ENCODE measurements around the gene TMEM88. TPM values are rescaled to one million over a fixed set of nuclear protein-coding genes. Genes with fewer than 3 reads are reported as not detected.

TMEM88 gene
- total and polyA plus RNA-seq, 2 of the 8 experiments (the other 6 are each of a cell fraction or from before 2014, with no cell fraction given): 0.69 to 8.8 TPM

GRCh38 chr17:7824021-7824924, 30.6 kb upstream of the TMEM88 start:
- Histone ChIP-seq H2BK5ac (ENCODE audit: low read depth, low read length) (0 out of 2 replicates have a peak overlapping the region, but pooled peaks have one; percentile 16), H3K79me1 (ENCODE audit: low read depth, low read length) (no peaks in the 10 kb centered on the region), H2BK120ac (replicated peaks; ENCODE audit: low read depth, low read length) (no peak overlapping the region), H3K4ac (replicated peaks; ENCODE audit: insufficient read length, low read depth, low read length) (no peak overlapping the region), H3K9ac (replicated peaks in 1 of 4; ENCODE audit: extremely low read depth in 1 of 4, low read depth in 3 of 4, low read length in 3 of 4) (no peak overlapping the region), H2AK5ac (ENCODE audit: low read depth, low read length) (peak overlapping the region; percentile 71; the same call in 1 of the 2 replicates), H3K23me2 (ENCODE audit: low read depth, low read length) (no peaks in the 10 kb centered on the region), H3K9me3 (ENCODE audit: insufficient read depth in 2 of 2, low read depth in 1 of 2, low read length in 1 of 2) (no peaks in the 10 kb centered on the region), H3K14ac (ENCODE audit: insufficient read length) (no peak overlapping the region), H3K56ac (replicated peaks; ENCODE audit: insufficient read length, low read depth, low read length) (no peak overlapping the region), H2BK15ac (ENCODE audit: low read length) (peak overlapping the region; percentile 61; the same call in 1 of the 2 replicates), H2BK20ac (ENCODE audit: low read length) (0 out of 2 replicates have a peak overlapping the region, but pooled peaks have one; percentile 93), H3K23ac (ENCODE audit: insufficient read length) (no peak overlapping the region), H3K4me1 (replicated peaks in 1 of 4; ENCODE audit: control insufficient read depth in 3 of 4, insufficient read depth in 4 of 4, low read length in 3 of 4) (peaks cover 0 to 7% (median 5%) of the 10 kb centered on the region in 4 experiments; a peak in 5 of 7 replicates), H3K27me3 (replicated peaks in 1 of 4; ENCODE audit: control insufficient read depth in 3 of 4, extremely low read depth in 1 of 4, insufficient read depth in 3 of 4, low read length in 3 of 4) (peaks cover 0 to 15% (median 10%) of the 10 kb centered on the region in 4 experiments; a peak in 6 of 7 replicates), H4K5ac (ENCODE audit: insufficient read length, low read depth, low read length) (no peak overlapping the region), H3K4me3 (ENCODE audit: extremely low read depth in 1 of 4, insufficient read depth in 2 of 4, low read depth in 3 of 4, low read length in 4 of 4) (no peak overlapping the region), H3K18ac (ENCODE audit: extremely low read depth, low read length) (no peak overlapping the region; the same call in 1 of the 2 replicates), H3K4me2 (ENCODE audit: insufficient read depth in 1 of 2, low read depth in 2 of 2, low read length in 2 of 2) (0 out of 4 replicates have a peak overlapping the region, but pooled peaks of 1 of the 2 experiments have one; percentile 19), H3K36me3 (ENCODE audit: control insufficient read depth in 2 of 4, insufficient read depth in 4 of 4, low read length in 3 of 4) (no peaks in the 10 kb centered on the region), H4K91ac (replicated peaks; ENCODE audit: insufficient read length, low read length) (no peak overlapping the region), H2BK12ac (ENCODE audit: low read depth, low read length) (peak overlapping the region; percentile 62; the same call in 1 of the 2 replicates), H4K8ac (ENCODE audit: extremely low read depth, insufficient read depth, low read length) (no peak overlapping the region), H3K79me2 (ENCODE audit: control insufficient read depth in 1 of 2, insufficient read depth in 2 of 2, low read length in 2 of 2) (no peaks in the 10 kb centered on the region), H3K27ac (ENCODE audit: low read depth, low read length) (no peak overlapping the region), H4K20me1 (replicated peaks in 1 of 2; ENCODE audit: control insufficient read depth in 1 of 2, insufficient read depth in 2 of 2, low read length in 2 of 2) (no peaks in the 10 kb centered on the region), H2AFZ (ENCODE audit: low read length) (peak overlapping the region; percentile 28; the same call in 1 of the 2 replicates)
- FAIRE-seq (no peak), DNase-seq (ENCODE audit: low read depth in 1 of 2, low spot score in 2 of 2) (no peak)
- ChIA-PET POLR2A (ENCODE audit: partially characterized antibody) (interaction anchor here (0.6 to 1.7 kb wide), 5 partner anchors 8 to 78 kb away, joined by 3 to 5 read pairs (median 3); partner anchors contain the start of genes CYB5D1, KDM6B and NAA38), CTCF (ENCODE audit: partially characterized antibody) (interaction anchor here (0.5 to 8.9 kb wide), 25 partner anchors 8 to 424 kb away, joined by 3 to 71 read pairs (median 3); partner anchors contain the start of genes ALOXE3, CTC1, KDM6B and NAA38)
- TF ChIP-seq PHF8 (conservative IDR thresholded peaks at IDR 0.05; ENCODE audit: low read depth, low read length) (no peak), NRF1 (IDR thresholded peaks at IDR 0.05; ENCODE audit: low read depth, low read length) (no peak), CHD2 (IDR thresholded peaks at IDR 0.05; ENCODE audit: low read length) (no peak), BACH1 (IDR thresholded peaks at IDR 0.05; ENCODE audit: low read length) (no peak), KDM1A (IDR thresholded peaks at IDR 0.05; ENCODE audit: borderline replicate concordance, low read length) (no peak), RAD21 (IDR thresholded peaks at IDR 0.05 in 1 of 2, conservative IDR thresholded peaks at IDR 0.05 in 1 of 2; ENCODE audit: low read depth in 2 of 2, low read length in 2 of 2) (no peak), CBX8 (IDR thresholded peaks at IDR 0.05; ENCODE audit: borderline replicate concordance, low read depth, low read length) (no peak)
- 82% methylated on average over 7 of the region's 9 CpGs; no CpG with 5 or more reads in 1 of the 2 experiments for WGBS, 2 experiments (ENCODE audit: extremely low coverage in 1 of 2, insufficient coverage in 1 of 2, insufficient read length in 1 of 2, insufficient replicate concordance in 2 of 2, low coverage in 1 of 2, low lambda C conversion rate in 2 of 2, missing lambda C conversion rate in 1 of 2)
